HepG2 (cell line): Measurements from ENCODE around the gene AAR2. TPM values are rescaled to one million over a fixed set of nuclear protein-coding genes. Genes with fewer than 3 reads are reported as not detected.

ENCODE experiments used
- ARNT2 ChIP-seq: sonication (generic); formaldehyde crosslinking; IDR thresholded peaks from 2 replicates; pipeline ENCODE4 v1.8.0; 2022; ENCODE audit warnings: mild to moderate bottlenecking, low read depth, missing genetic modification reagents, moderate library complexity
- BRF2 ChIP-seq: sonication (generic); formaldehyde crosslinking; IDR thresholded peaks from 2 replicates; pipeline ENCODE4 v1.8.1; 2022; ENCODE audit warnings: mild to moderate bottlenecking, missing genetic modification reagents
- FOXA1 ChIP-seq, 2 experiments: fragments of 450-650 bp in 1 of 2; sonication (generic) in 1 of 2; formaldehyde crosslinking in 1 of 2; IDR thresholded peaks; 2 replicates each; pipeline versions ENCODE4 v1.4.0 to v1.6.1; 2016 to 2020; ENCODE audit warnings: missing genetic modification reagents in 1 of 2
- HDAC1 ChIP-seq: sonication (generic); formaldehyde crosslinking; IDR thresholded peaks from 2 replicates; pipeline ENCODE4 v1.5.1; 2020; ENCODE audit warnings: mild to moderate bottlenecking, missing genetic modification reagents
- KMT2B ChIP-seq: IDR thresholded peaks from 2 replicates; pipeline ENCODE4 v1.6.1; 2016; ENCODE audit warnings: missing genetic modification reagents, missing compliant biosample characterization
- LBX2 ChIP-seq: sonication (generic); formaldehyde crosslinking; IDR thresholded peaks from 2 replicates; pipeline ENCODE4 v1.5.0; 2020; ENCODE audit warnings: missing genetic modification reagents, mild to moderate bottlenecking, borderline replicate concordance
- NFE2L1 ChIP-seq: sonication (generic); formaldehyde crosslinking; IDR thresholded peaks from 2 replicates; pipeline ENCODE4 v1.4.0; 2020; ENCODE audit warnings: missing genetic modification reagents, mild to moderate bottlenecking, borderline replicate concordance
- RFXAP ChIP-seq: sonication (generic); formaldehyde crosslinking; IDR thresholded peaks from 2 replicates; pipeline ENCODE4 v1.4.0; 2020; ENCODE audit warnings: missing genetic modification reagents, borderline replicate concordance
- SAP130 ChIP-seq: IDR thresholded peaks from 2 replicates; pipeline ENCODE4 v1.6.1; 2016; ENCODE audit warnings: low read depth
- SCMH1 ChIP-seq: sonication (generic); formaldehyde crosslinking; IDR thresholded peaks from 2 replicates; pipeline ENCODE4 v1.9.0; 2021; ENCODE audit warnings: missing genetic modification reagents, mild to moderate bottlenecking, borderline replicate concordance
- SRSF9 ChIP-seq: fragments of 200-400 bp; formaldehyde crosslinking; IDR thresholded peaks from 2 replicates; pipeline ENCODE4 v1.6.1; 2018; ENCODE audit warnings: borderline replicate concordance, mild to moderate bottlenecking, low read depth, low read length; ENCODE audit not compliant: insufficient read depth, poor library complexity, severe bottlenecking
- TOE1 ChIP-seq: sonication (generic); formaldehyde crosslinking; IDR thresholded peaks from 2 replicates; pipeline ENCODE4 v1.4.0; 2020; ENCODE audit warnings: mild to moderate bottlenecking, missing genetic modification reagents
- ZBTB44 ChIP-seq: sonication (generic); formaldehyde crosslinking; IDR thresholded peaks from 2 replicates; pipeline ENCODE4 v1.4.0; 2020; ENCODE audit warnings: missing genetic modification reagents
- ZFAT ChIP-seq: sonication (generic); formaldehyde crosslinking; conservative IDR thresholded peaks from 2 replicates; pipeline ENCODE4 v1.8.1; 2023; ENCODE audit warnings: missing genetic modification reagents, inconsistent platforms
- ZFP1 ChIP-seq: IDR thresholded peaks from 2 replicates; pipeline ENCODE4 v1.6.1; 2016
- ZNF354B ChIP-seq: sonication (generic); formaldehyde crosslinking; IDR thresholded peaks from 2 replicates; pipeline ENCODE4 v1.8.0; 2022; ENCODE audit warnings: mild to moderate bottlenecking, missing genetic modification reagents
- ZNF670 ChIP-seq: sonication (generic); formaldehyde crosslinking; IDR thresholded peaks from 2 replicates; pipeline ENCODE4 v1.8.0; 2022; ENCODE audit warnings: mild to moderate bottlenecking, missing genetic modification reagents, borderline replicate concordance
- ZNF687 ChIP-seq: sonication (generic); formaldehyde crosslinking; IDR thresholded peaks from 2 replicates; pipeline ENCODE4 v1.5.1; 2020; ENCODE audit warnings: mild to moderate bottlenecking, missing genetic modification reagents, moderate library complexity
- ZNF772 ChIP-seq: sonication (generic); formaldehyde crosslinking; IDR thresholded peaks from 2 replicates; pipeline ENCODE4 v1.5.0; 2020; ENCODE audit warnings: mild to moderate bottlenecking, missing genetic modification reagents
- ZNF792 ChIP-seq: IDR thresholded peaks from 2 replicates; pipeline ENCODE4 v1.6.1; 2016
- ZNF883 ChIP-seq: sonication (generic); formaldehyde crosslinking; IDR thresholded peaks from 2 replicates; pipeline ENCODE4 v1.5.1; 2020; ENCODE audit warnings: mild to moderate bottlenecking, missing genetic modification reagents; ENCODE audit errors: not compliant biosample characterization
- ZZZ3 ChIP-seq: sonication (generic); formaldehyde crosslinking; IDR thresholded peaks from 2 replicates; pipeline ENCODE4 v1.4.0; 2020; ENCODE audit warnings: missing genetic modification reagents, mild to moderate bottlenecking, borderline replicate concordance
- polyA plus RNA-seq, 8 experiments: library from polyadenylated mRNA; depleted of rRNA in 3 of 8; stranded (reverse) in 7 of 8; unstranded in 1 of 8; fragments of >200 nt; fragmentation: Illumina TruSeq in 4 of 8; extraction: Trizol in 4 of 8; gene quantifications; 2 replicates each; pipeline versions ENCODE4 v1.2.1 to v1.2.3, GENCODE V29; 2011 to 2016; ENCODE audit warnings: low read depth in 4 of 8, missing spikeins in 1 of 8, mixed read lengths in 1 of 8; ENCODE audit not compliant: insufficient read depth in 1 of 8
- total RNA-seq, 5 experiments: library from RNA; depleted of rRNA; stranded (reverse); fragments of >200 nt; fragmentation: Illumina TruSeq; extraction: Trizol; gene quantifications; 2 replicates each; pipeline ENCODE4 v1.2.3, GENCODE V29; 2016; ENCODE audit warnings: low read depth in 1 of 5

Gene AAR2
- total and polyA plus RNA-seq, 2 of the 13 experiments (the other 11 are each of a cell fraction or from before 2014, with no cell fraction given) = 45.2 to 46.2 TPM

- peak; percentile 99 for TF ChIP-seq ZNF687 (CRISPR knock-in tag)
- peak; percentile 92 for TF ChIP-seq ARNT2 (CRISPR knock-in tag)
- peak; percentile 99 for TF ChIP-seq HDAC1 (CRISPR knock-in tag)
- peak; percentile 58 for TF ChIP-seq LBX2 (CRISPR knock-in tag)
- TF ChIP-seq ZZZ3 (CRISPR knock-in tag) = peak; percentile 99
- peak; percentile 98 for TF ChIP-seq ZNF792 (CRISPR knock-in tag)
- no peak for TF ChIP-seq ZFAT (CRISPR knock-in tag)
- TF ChIP-seq RFXAP (CRISPR knock-in tag) = no peak; the same call in 1 of the 2 replicates
- peak; percentile 88; the same call in 1 of the 2 replicates for TF ChIP-seq TOE1 (CRISPR knock-in tag)
- peak; percentile 89 for TF ChIP-seq ZBTB44 (CRISPR knock-in tag)
- TF ChIP-seq SAP130 (CRISPR knock-in tag) = peak; percentile 99
- TF ChIP-seq ZNF772 (CRISPR knock-in tag) = peak; percentile 91
- 0 out of 2 replicates have a peak, but pooled peaks have one; percentile 89 for TF ChIP-seq ZNF670 (CRISPR knock-in tag)
- peak; percentile 96 for TF ChIP-seq ZFP1
- TF ChIP-seq SCMH1 (CRISPR knock-in tag) = no peak
- TF ChIP-seq NFE2L1 = peak; percentile 72; the same call in 1 of the 2 replicates
- peak; percentile 99 for TF ChIP-seq KMT2B (CRISPR knock-in tag)
- TF ChIP-seq ZNF883 (CRISPR knock-in tag) = peak; percentile 91
- TF ChIP-seq SRSF9 = no peak
- TF ChIP-seq BRF2 (CRISPR knock-in tag) = 0 out of 2 replicates have a peak, but pooled peaks have one; percentile 42
- no peak for TF ChIP-seq ZNF354B
- TF ChIP-seq FOXA1 (IDR thresholded peaks at IDR 0.05) = no peak
- TF ChIP-seq FOXA1 (CRISPR knock-in tag; IDR thresholded peaks at IDR 0.05) = peak; percentile 70
Observed at GRCh38 chr20:36235892-36236785, at the start of gene AAR2 (continued).
